GM18502 (cell line): ENCODE results near the gene POLL.
A peak's percentile ranks its signal among the peaks of the same experiment; 100 is the strongest.

Experiments used
- ATAC-seq: cut with Tn5 transposase; IDR thresholded peaks from one replicate; pipeline ENCODE4 v1.9.1; 2021; ENCODE audit warnings: mild to moderate bottlenecking; ENCODE audit not compliant: unreplicated experiment, poor library complexity

Gene POLL

GRCh38 chr10:101575580-101576210 is 12.4 kb downstream of the POLL start:
- no peak for ATAC-seq

GRCh38 chr10:101575091-101575490 is 13.0 kb downstream of the POLL start:
- ATAC-seq, result no peak

GRCh38 chr10:101573885-101574753 is 13.9 kb downstream of the POLL start:
- ATAC-seq, result no peak

- no peak for ATAC-seq
Observed at GRCh38 chr10:101572785-101573184, 15.3 kb downstream of the POLL start.

GRCh38 chr10:101572126-101572525 is 15.9 kb downstream of the POLL start:
- no peak for ATAC-seq

GRCh38 chr10:101571271-101571925 is 16.7 kb downstream of the POLL start:
- no peak for ATAC-seq

GRCh38 chr10:101570428-101571270 is 17.4 kb downstream of the POLL start:
- ATAC-seq, result peak; percentile 11

- peak; percentile 79 for ATAC-seq
Observed at GRCh38 chr10:101569622-101570427, 18.2 kb downstream of the POLL start.

- no peak for ATAC-seq
Observed at GRCh38 chr10:101569323-101569621, 18.8 kb downstream of the POLL start.

GRCh38 chr10:101568054-101568745 is 19.9 kb downstream of the POLL start:
- no peak for ATAC-seq

GRCh38 chr10:101567165-101568006 is 20.7 kb downstream of the POLL start:
- ATAC-seq, result no peak

GRCh38 chr10:101566333-101567164 is 21.5 kb downstream of the POLL start:
- ATAC-seq, result no peak

- ATAC-seq, result no peak
Observed at GRCh38 chr10:101565936-101566332, 22.1 kb downstream of the POLL start.

GRCh38 chr10:101565370-101565900 is 22.6 kb downstream of the POLL start:
- ATAC-seq, result no peak

GRCh38 chr10:101564490-101564991 is 23.5 kb downstream of the POLL start:
- ATAC-seq, result no peak

- ATAC-seq, result no peak
Observed at GRCh38 chr10:101563497-101564040, 24.5 kb downstream of the POLL start.

GRCh38 chr10:101563007-101563406 is 25.1 kb downstream of the POLL start:
- ATAC-seq, result no peak
